T-cell (primary cell): Measurements from ENCODE around the gene RAET1G. TPM values are rescaled to one million over a fixed set of nuclear protein-coding genes. Genes with fewer than 3 reads are reported as not detected.

ENCODE experiments used
- ATAC-seq, 4 experiments: fragments of 200-7000 bp in 3 of 4; fragments of 150-1000 bp in 1 of 4; cut with Tn5 transposase; replicated peaks in 1 of 4; 1 replicate in 3 of 4; 2 replicates in 1 of 4; pipeline ENCODE4 v1.10.0; 2021; ENCODE audit warnings: moderate library complexity in 3 of 4, mild to moderate bottlenecking in 2 of 4, moderate number of reproducible peaks in 1 of 4
- CTCF ChIA-PET, 2 donors: fragments of 300-600 bp; sonication (Branson Sonifier 250); formaldehyde crosslinking; loops; one replicate each; lab custom pipeline; 2022; ENCODE audit warnings: antibody characterized with exemption in 2 of 2; lab: Charles Lee
- POLR2A ChIA-PET, 2 donors: fragments of 300-600 bp; sonication (Branson Sonifier 250); formaldehyde crosslinking; loops; one replicate each; lab custom pipeline; 2022; ENCODE audit warnings: antibody characterized with exemption in 2 of 2; lab: Charles Lee
- DNase-seq, 35 experiments: peaks; one replicate each; pipeline versions ENCODE4 v3.0.0 to v3.0.0-alpha.2; 2013 to 2023
- H3K27ac ChIP-seq: one replicate; pipeline ENCODE4 v1.5.1; 2013; ENCODE audit warnings: low read length
- H3K27me3 ChIP-seq, 2 experiments: replicated peaks in 1 of 2; 1 replicate in 1 of 2; 2 replicates in 1 of 2; pipeline versions ENCODE4 v1.6.1 to v1.7.0; 2013; ENCODE audit warnings: low read length in 1 of 2, mixed read lengths in 1 of 2; ENCODE audit not compliant: control insufficient read depth in 2 of 2, insufficient read depth in 2 of 2; ENCODE audit errors: extremely low read depth in 1 of 2
- H3K36me3 ChIP-seq, 2 donors: 1 replicate in 1 of 2; 2 replicates in 1 of 2; pipeline versions ENCODE4 v1.6.1 to v1.7.0; 2013; ENCODE audit warnings: low read length in 1 of 2; ENCODE audit not compliant: control insufficient read depth in 2 of 2, insufficient read depth in 1 of 2; ENCODE audit errors: extremely low read depth in 1 of 2
- H3K4me1 ChIP-seq, 2 experiments: 1 replicate in 1 of 2; 2 replicates in 1 of 2; pipeline versions ENCODE4 v1.6.1 to v1.7.0; 2013; ENCODE audit warnings: low read length in 2 of 2, mixed read lengths in 1 of 2; ENCODE audit not compliant: insufficient read depth in 2 of 2, control insufficient read depth in 1 of 2; ENCODE audit errors: extremely low read depth in 1 of 2
- H3K4me3 ChIP-seq, 2 donors: 1 replicate in 1 of 2; 2 replicates in 1 of 2; pipeline versions ENCODE4 v1.5.1 to v1.7.0; 2013; ENCODE audit warnings: mild to moderate bottlenecking in 2 of 2, low read length in 1 of 2, moderate library complexity in 1 of 2; ENCODE audit not compliant: control insufficient read depth in 1 of 2; ENCODE audit errors: extremely low read depth in 1 of 2
- H3K9me3 ChIP-seq: 2 replicates; pipeline ENCODE4 v1.7.0; 2013
- H3K27ac Mint-ChIP-seq, 2 donors: one replicate each; pipeline ENCODE4 v1.8.0; 2020 to 2021; ENCODE audit warnings: mild to moderate bottlenecking in 2 of 2, mixed read lengths in 2 of 2
- H3K27me3 Mint-ChIP-seq, 2 donors: one replicate each; pipeline ENCODE4 v1.8.0; 2021 to 2022; ENCODE audit warnings: mixed read lengths in 2 of 2
- H3K36me3 Mint-ChIP-seq: one replicate; pipeline ENCODE4 v1.8.0; 2021; ENCODE audit warnings: mixed read lengths
- H3K4me1 Mint-ChIP-seq, 3 donors: one replicate each; pipeline ENCODE4 v1.8.0; 2020 to 2022; ENCODE audit warnings: mixed read lengths in 3 of 3, mild to moderate bottlenecking in 1 of 3
- H3K4me3 Mint-ChIP-seq, 3 donors: one replicate each; pipeline ENCODE4 v1.8.0; 2020 to 2022; ENCODE audit warnings: mild to moderate bottlenecking in 3 of 3, mixed read lengths in 3 of 3, moderate library complexity in 3 of 3
- H3K9me3 Mint-ChIP-seq, 3 donors: one replicate each; pipeline ENCODE4 v1.8.0; 2020 to 2022; ENCODE audit warnings: mixed read lengths in 3 of 3
- WGBS: methylation state at CpG from one replicate; pipeline ENCODE4 v1.1.5; 2013; ENCODE audit warnings: missing lambda C conversion rate; ENCODE audit not compliant: insufficient coverage; 5-methylcytosine and 5-hydroxymethylcytosine counted together
- total RNA-seq, 35 experiments: library from RNA in 6 of 35; stranded (reverse) in 6 of 35; fragments of 120-200 nt in 1 of 35; gene quantifications; one replicate each; pipeline versions ENCODE4 v1.2.1 to v1.2.4 and lab custom pipeline; 2013 to 2026

RAET1G gene
- total RNA-seq, 5 donors from 2014 or later (not counting 1 experiment from before 2014, with no cell fraction given) = not detected

DNA sequence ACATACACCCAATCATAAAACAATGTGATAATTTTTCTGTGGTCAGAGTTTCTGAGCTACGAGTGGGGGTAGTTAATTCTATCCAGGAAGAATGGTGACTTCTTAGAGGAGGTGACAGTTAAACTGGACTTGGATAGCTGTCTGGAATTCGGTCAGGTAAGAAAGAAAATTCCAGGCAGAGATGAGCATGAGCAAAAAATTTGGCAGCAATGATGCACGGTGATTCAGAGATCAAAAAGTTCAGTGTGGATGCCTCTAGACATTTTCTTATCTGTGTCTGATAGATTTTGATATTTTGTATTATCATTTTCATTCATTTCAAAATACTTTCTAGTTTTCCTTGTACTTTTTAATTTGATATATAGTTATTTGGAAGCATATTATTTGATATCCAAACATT lies 37.0 kb downstream of the RAET1G start:
- Histone ChIP-seq H3K36me3 (no peaks in the 10 kb centered on the region), H3K4me1 (no peaks in the 10 kb centered on the region), H3K4me3 (no peak overlapping the region), H3K9me3 (no peaks in the 10 kb centered on the region), H3K27me3 (peaks cover 0 to 18% of the 10 kb centered on the region in 2 experiments), H3K27ac (no peak overlapping the region)
- DNase-seq = no peak
- no peak overlapping the region for H3K27ac Mint-ChIP-seq
- peaks cover 17 to 29% of the 10 kb centered on the region in 2 donors for H3K27me3 Mint-ChIP-seq
- no CpG with 5 or more reads among the region's 3 CpGs for WGBS
- ATAC-seq = no peak
- H3K9me3 Mint-ChIP-seq = no peaks in the 10 kb centered on the region
- no peak overlapping the region for H3K4me3 Mint-ChIP-seq
- H3K4me1 Mint-ChIP-seq = no peaks in the 10 kb centered on the region
- CTCF ChIA-PET = no interaction called here
- POLR2A ChIA-PET = no interaction called here
- H3K36me3 Mint-ChIP-seq = no peaks in the 10 kb centered on the region

GRCh38 chr6:149884617-149885016 lies 38.3 kb downstream of the RAET1G start:
- no peak for DNase-seq
- Mint-ChIP-seq H3K4me3 (no peak overlapping the region), H3K27me3 (peaks cover 29 to 42% of the 10 kb centered on the region in 2 donors), H3K4me1 (no peaks in the 10 kb centered on the region), H3K36me3 (no peaks in the 10 kb centered on the region), H3K9me3 (no peaks in the 10 kb centered on the region), H3K27ac (no peak overlapping the region)
- WGBS = 77% methylated on average over 3 of the region's 7 CpGs
- Histone ChIP-seq H3K36me3 (no peaks in the 10 kb centered on the region), H3K4me1 (no peaks in the 10 kb centered on the region), H3K27ac (no peak overlapping the region), H3K27me3 (peaks cover 0 to 25% of the 10 kb centered on the region in 2 experiments), H3K9me3 (no peaks in the 10 kb centered on the region), H3K4me3 (no peak overlapping the region)
- ChIA-PET CTCF (interaction anchor here in 1 of 2 donors (0.8 kb wide), 1 partner anchor 190 kb away, joined by 3 read pairs; no protein-coding TSS in a partner anchor), POLR2A (no interaction called here)
- ATAC-seq = no peak

- no peak overlapping the region for H3K4me3 Mint-ChIP-seq
- no peak overlapping the region for H3K27ac ChIP-seq
- H3K27ac Mint-ChIP-seq = no peak overlapping the region
- H3K27me3 Mint-ChIP-seq = peaks cover 33 to 41% of the 10 kb centered on the region in 2 donors
- H3K9me3 ChIP-seq = no peaks in the 10 kb centered on the region
- POLR2A ChIA-PET = no interaction called here
- H3K4me1 ChIP-seq = no peaks in the 10 kb centered on the region
- H3K9me3 Mint-ChIP-seq = no peaks in the 10 kb centered on the region
- no peaks in the 10 kb centered on the region for H3K36me3 ChIP-seq
- no peaks in the 10 kb centered on the region for H3K36me3 Mint-ChIP-seq
- WGBS = 87% methylated on average over 11 of the region's 11 CpGs
- CTCF ChIA-PET = interaction anchor here in 1 of 2 donors (0.8 kb wide), 1 partner anchor 190 kb away, joined by 3 read pairs; no protein-coding TSS in a partner anchor
- peaks cover 0 to 25% of the 10 kb centered on the region in 2 experiments for H3K27me3 ChIP-seq
- ATAC-seq (no peak), DNase-seq (no peak)
- H3K4me3 ChIP-seq = no peak overlapping the region
- no peaks in the 10 kb centered on the region for H3K4me1 Mint-ChIP-seq
These were observed 38.7 kb downstream of the RAET1G start for GRCh38 chr6:149884215-149884614.

DNA sequence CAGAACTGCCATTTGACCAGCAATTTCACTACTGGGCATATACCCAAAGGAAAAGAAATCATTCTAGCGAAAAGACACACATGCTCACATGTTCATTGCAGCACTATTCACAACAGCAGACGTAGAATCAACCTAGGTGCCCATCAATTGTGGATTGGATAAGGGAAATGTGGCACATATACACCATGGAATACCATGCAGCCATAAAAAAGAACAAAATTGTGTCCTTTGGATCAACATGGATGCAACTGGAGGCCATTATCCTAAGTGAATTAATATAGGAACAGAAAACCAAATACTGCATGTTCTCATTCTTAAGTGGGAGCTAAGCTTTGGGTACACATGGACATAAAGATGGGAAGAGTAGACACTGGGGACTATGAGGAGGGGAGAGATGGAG lies 41.1 kb downstream of the RAET1G start:
- DNase-seq = no peak
- Histone ChIP-seq H3K4me3 (no peak overlapping the region), H3K36me3 (no peaks in the 10 kb centered on the region), H3K27ac (no peak overlapping the region), H3K4me1 (no peaks in the 10 kb centered on the region), H3K9me3 (no peaks in the 10 kb centered on the region), H3K27me3 (peaks cover 0 to 31% of the 10 kb centered on the region in 2 experiments)
- no CpG with 5 or more reads among the region's 2 CpGs for WGBS
- POLR2A ChIA-PET = no interaction called here
- Mint-ChIP-seq H3K27ac (no peak overlapping the region), H3K36me3 (no peaks in the 10 kb centered on the region), H3K4me1 (no peaks in the 10 kb centered on the region), H3K27me3 (peaks cover 44 to 47% of the 10 kb centered on the region in 2 donors), H3K9me3 (no peaks in the 10 kb centered on the region), H3K4me3 (no peak overlapping the region)
- ATAC-seq = no peak
- CTCF ChIA-PET = no interaction called here

GRCh38 chr6:149881066-149881766 lies 41.7 kb downstream of the RAET1G start:
- Histone ChIP-seq H3K27ac (no peak overlapping the region), H3K4me3 (no peak overlapping the region), H3K36me3 (no peaks in the 10 kb centered on the region), H3K9me3 (no peaks in the 10 kb centered on the region), H3K27me3 (peaks cover 0 to 30% of the 10 kb centered on the region in 2 experiments), H3K4me1 (no peaks in the 10 kb centered on the region)
- Mint-ChIP-seq H3K4me1 (no peaks in the 10 kb centered on the region), H3K9me3 (no peaks in the 10 kb centered on the region), H3K27ac (no peak overlapping the region), H3K36me3 (no peaks in the 10 kb centered on the region), H3K4me3 (no peak overlapping the region), H3K27me3 (peaks cover 48 to 51% of the 10 kb centered on the region in 2 donors)
- CTCF ChIA-PET = no interaction called here
- POLR2A ChIA-PET = no interaction called here
- whole genome bisulfite sequencing = 65% methylated on average over 7 of the region's 10 CpGs
- DNase-seq = no peak
- no peak for ATAC-seq

GRCh38 chr6:149877659-149878058 lies 45.3 kb downstream of the RAET1G start:
- DNase-seq (no peak), ATAC-seq (no peak)
- Mint-ChIP-seq H3K27me3 (peaks cover 56 to 66% of the 10 kb centered on the region in 2 donors), H3K9me3 (no peaks in the 10 kb centered on the region), H3K27ac (no peak overlapping the region), H3K36me3 (no peaks in the 10 kb centered on the region), H3K4me3 (no peak overlapping the region), H3K4me1 (no peaks in the 10 kb centered on the region)
- ChIA-PET POLR2A (no interaction called here), CTCF (interaction anchor here in 1 of 2 donors (0.6 kb wide), 1 partner anchor 870 kb away, joined by 3 read pairs; no protein-coding TSS in a partner anchor)
- H3K27me3 ChIP-seq = peaks cover 0 to 28% of the 10 kb centered on the region in 2 experiments
- no peaks in the 10 kb centered on the region for H3K9me3 ChIP-seq
- H3K4me3 ChIP-seq = no peak overlapping the region
- no peaks in the 10 kb centered on the region for H3K4me1 ChIP-seq
- no peaks in the 10 kb centered on the region for H3K36me3 ChIP-seq
- H3K27ac ChIP-seq = no peak overlapping the region
- 77% methylated on average over 1 of the region's 1 CpG for WGBS
